22Rv1 (cell line): ENCODE results near the gene TAGAP.
"Not testable (repeated sequence)": the region's sequence is repeated elsewhere in the genome, so short reads cannot be mapped to it uniquely, and the experiment has no call there.

Experiments used
- H3K27ac ChIP-seq: fragments of 450-650 bp; 2 replicates; pipeline ENCODE4 v1.5.1; 2017
- CTCF ChIP-seq: fragments of 450-650 bp; IDR thresholded peaks from 2 replicates; pipeline ENCODE4 v1.5.1; 2017; ENCODE audit warnings: mild to moderate bottlenecking
- ZFX ChIP-seq: fragments of 450-650 bp; IDR thresholded peaks from 2 replicates; pipeline ENCODE4 v1.6.1; 2017; ENCODE audit warnings: antibody characterized with exemption, borderline replicate concordance

Gene TAGAP

GRCh38 chr6:158993639-158994038, 51.2 kb downstream of the TAGAP start:
- TF ChIP-seq ZFX (no peak), CTCF (no peak)
- no peak overlapping the region for H3K27ac ChIP-seq

- H3K27ac ChIP-seq: no peak overlapping the region
- TF ChIP-seq CTCF (no peak), ZFX (no peak)
These were observed 53.6 kb downstream of the TAGAP start for GRCh38 chr6:158991017-158991723.

- not testable (repeated sequence) for H3K27ac ChIP-seq
These were observed 55.1 kb downstream of the TAGAP start for GRCh38 chr6:158989711-158990110.

GRCh38 chr6:158988477-158988876, 56.3 kb downstream of the TAGAP start:
- no peak overlapping the region for H3K27ac ChIP-seq
- TF ChIP-seq CTCF (no peak), ZFX (no peak)

- TF ChIP-seq CTCF (no peak), ZFX (no peak)
These were observed 57.1 kb downstream of the TAGAP start for GRCh38 chr6:158987657-158988056.

More at GRCh38 chr6:158987657-158988056, 57.1 kb downstream of the TAGAP start:
- H3K27ac ChIP-seq: no peak overlapping the region
